HL-60/S4 treated with phorbol 12-myristate 13-acetate at 8.2 ng/mL for 4 days and 3 days (cell line): ENCODE measurements around the gene NDUFS6.
"Not testable (repeated sequence)": the region's sequence is repeated elsewhere in the genome, so short reads cannot be mapped to it uniquely, and the experiment has no call there.

Source experiments
- in situ Hi-C: fragments of 300-500 bp; cut with MboI; formaldehyde crosslinking; loops from 2 replicates; pipeline ENCODE4 v1.15.0; 2022; ENCODE audit warnings: low sequenced_read_pairs

NDUFS6 gene

GRCh38 chr5:1814183-1815020 lies 13.2 kb downstream of the NDUFS6 start:
- in situ Hi-C loops, result no loop called here

- in situ Hi-C loops, result no loop called here
Observed at GRCh38 chr5:1815071-1815786, 14.0 kb downstream of the NDUFS6 start.

GRCh38 chr5:1815881-1816292 lies 14.7 kb downstream of the NDUFS6 start:
- in situ Hi-C loops, result no loop called here

GRCh38 chr5:1816495-1817089 lies 15.4 kb downstream of the NDUFS6 start:
- in situ Hi-C loops, result not testable (repeated sequence)

GRCh38 chr5:1817261-1818043 lies 16.2 kb downstream of the NDUFS6 start:
- in situ Hi-C loops, result no loop called here

- in situ Hi-C loops, result no loop called here
Observed at GRCh38 chr5:1818784-1819183, 17.6 kb downstream of the NDUFS6 start.

GRCh38 chr5:1819458-1819857 lies 18.3 kb downstream of the NDUFS6 start:
- in situ Hi-C loops, result no loop called here

GRCh38 chr5:1820381-1820780 lies 19.2 kb downstream of the NDUFS6 start:
- in situ Hi-C loops, result no loop called here

- in situ Hi-C loops, result no loop called here
Observed at GRCh38 chr5:1820926-1821325, 19.7 kb downstream of the NDUFS6 start.

- in situ Hi-C loops, result no loop called here
Observed at GRCh38 chr5:1821862-1822261, 20.7 kb downstream of the NDUFS6 start.

GRCh38 chr5:1823381-1824034 lies 22.3 kb downstream of the NDUFS6 start:
- in situ Hi-C loops, result no loop called here

GRCh38 chr5:1824109-1824821 lies 23.1 kb downstream of the NDUFS6 start:
- in situ Hi-C loops, result no loop called here

- in situ Hi-C loops, result no loop called here
Observed at GRCh38 chr5:1824903-1825841, 24.0 kb downstream of the NDUFS6 start.

- in situ Hi-C loops, result no loop called here
Observed at GRCh38 chr5:1826235-1826980, 25.2 kb downstream of the NDUFS6 start.

- in situ Hi-C loops, result no loop called here
Observed at GRCh38 chr5:1827025-1827885, 26.0 kb downstream of the NDUFS6 start.

- in situ Hi-C loops, result no loop called here
Observed at GRCh38 chr5:1827886-1828397, 26.7 kb downstream of the NDUFS6 start.
